OCI-LY1 (cell line): ENCODE measurements around the gene CEP76.

Source experiments
- EZH2 ChIP-seq: fragments of 200-600 bp; sonication (generic), shearing (Covaris generic); IDR thresholded peaks from 2 replicates; pipeline ENCODE4 v1.8.0; 2017; ENCODE audit warnings: borderline replicate concordance, mixed run types, mild to moderate bottlenecking, antibody characterized with exemption, low read length, moderate library complexity, mixed read lengths
- TF ChIP-seq, protein P1 (sequence below): fragments of 200-600 bp; sonication (generic), shearing (Covaris generic); IDR thresholded peaks from 2 replicates; pipeline ENCODE4 v1.5.1; 2017; ENCODE audit warnings: mild to moderate bottlenecking, antibody characterized with exemption, low read length, moderate library complexity, mixed read lengths

DNA sequence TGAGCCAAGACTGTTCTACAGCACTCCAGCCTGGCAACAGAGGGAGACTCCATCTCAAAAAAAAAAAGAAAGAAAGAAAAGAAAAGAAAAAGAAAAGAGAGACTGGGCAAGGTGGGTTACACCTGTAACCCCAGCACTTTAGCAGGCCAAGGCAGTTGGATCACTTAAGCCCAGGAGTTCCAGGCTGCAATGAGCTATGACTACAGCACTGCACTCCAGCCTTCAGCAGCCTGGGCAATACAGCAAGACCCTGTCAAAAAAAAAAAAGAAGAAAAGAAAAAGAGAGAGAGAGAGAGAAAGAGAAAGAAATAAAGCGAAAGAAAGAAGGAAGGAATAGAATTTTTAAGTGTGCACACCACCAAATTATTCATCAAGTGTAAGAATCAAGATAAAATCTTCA is 47.6 kb downstream of the CEP76 start:
- TF ChIP-seq EZH2 = no peak
- TF ChIP-seq, protein P1, sequence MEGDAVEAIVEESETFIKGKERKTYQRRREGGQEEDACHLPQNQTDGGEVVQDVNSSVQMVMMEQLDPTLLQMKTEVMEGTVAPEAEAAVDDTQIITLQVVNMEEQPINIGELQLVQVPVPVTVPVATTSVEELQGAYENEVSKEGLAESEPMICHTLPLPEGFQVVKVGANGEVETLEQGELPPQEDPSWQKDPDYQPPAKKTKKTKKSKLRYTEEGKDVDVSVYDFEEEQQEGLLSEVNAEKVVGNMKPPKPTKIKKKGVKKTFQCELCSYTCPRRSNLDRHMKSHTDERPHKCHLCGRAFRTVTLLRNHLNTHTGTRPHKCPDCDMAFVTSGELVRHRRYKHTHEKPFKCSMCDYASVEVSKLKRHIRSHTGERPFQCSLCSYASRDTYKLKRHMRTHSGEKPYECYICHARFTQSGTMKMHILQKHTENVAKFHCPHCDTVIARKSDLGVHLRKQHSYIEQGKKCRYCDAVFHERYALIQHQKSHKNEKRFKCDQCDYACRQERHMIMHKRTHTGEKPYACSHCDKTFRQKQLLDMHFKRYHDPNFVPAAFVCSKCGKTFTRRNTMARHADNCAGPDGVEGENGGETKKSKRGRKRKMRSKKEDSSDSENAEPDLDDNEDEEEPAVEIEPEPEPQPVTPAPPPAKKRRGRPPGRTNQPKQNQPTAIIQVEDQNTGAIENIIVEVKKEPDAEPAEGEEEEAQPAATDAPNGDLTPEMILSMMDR = no peak
